Right ventricle myocardium superior (tissue), 1 donor: ENCODE data around the gene GNPDA1. TPM values are rescaled to one million over a fixed set of nuclear protein-coding genes. Genes with fewer than 3 reads are reported as not detected.
A peak's percentile ranks its signal among the peaks of the same experiment; 100 is the strongest.

Experiments
- ATAC-seq: fragments of 200-7000 bp; cut with Tn5 transposase; one replicate; pipeline ENCODE4 v1.9.1; 2020; ENCODE audit warnings: mild to moderate bottlenecking; ENCODE audit not compliant: poor library complexity
- DNase-seq: peaks from one replicate; pipeline ENCODE4 v3.0.0-alpha.2; 2020
- intact Hi-C: fragments of 100-400 bp; cut with DNase I; formaldehyde crosslinking; loops from one replicate; pipeline ENCODE4 v1.11.2; 2022
- total RNA-seq: library from RNA; stranded (reverse); fragmentation: NEBNext Ultra II Directional; extraction: Animal tissue kit (Norgen Biotek cat#: 25700); gene quantifications from one replicate; pipeline ENCODE4 v1.2.1, GENCODE V29; 2021
- donor health status: DM: no; HTN: yes; CAD: no; lungs with severe emphysema.

The GNPDA1 gene
- total RNA-seq, 1 donor from 2014 or later: 22.7 TPM

- intact Hi-C loops: loop anchor here (10.0 kb wide), 1 partner anchor 558 kb away; no protein-coding TSS in a partner anchor
- no peak for DNase-seq
- no peak for ATAC-seq
Measured at GRCh38 chr5:142006363-142007236, 6.2 kb downstream of the GNPDA1 start.

GRCh38 chr5:142003266-142003800 lies 9.5 kb downstream of the GNPDA1 start:
- no peak for DNase-seq
- no peak for ATAC-seq
- intact Hi-C loops: loop anchor here (10.0 kb wide), 1 partner anchor 561 kb away; no protein-coding TSS in a partner anchor

- no peak for ATAC-seq
- DNase-seq: no peak
- intact Hi-C loops: loop anchor here (10.0 kb wide), 1 partner anchor 564 kb away; no protein-coding TSS in a partner anchor
Measured at GRCh38 chr5:142000704-142001484, 11.9 kb downstream of the GNPDA1 start.

DNA sequence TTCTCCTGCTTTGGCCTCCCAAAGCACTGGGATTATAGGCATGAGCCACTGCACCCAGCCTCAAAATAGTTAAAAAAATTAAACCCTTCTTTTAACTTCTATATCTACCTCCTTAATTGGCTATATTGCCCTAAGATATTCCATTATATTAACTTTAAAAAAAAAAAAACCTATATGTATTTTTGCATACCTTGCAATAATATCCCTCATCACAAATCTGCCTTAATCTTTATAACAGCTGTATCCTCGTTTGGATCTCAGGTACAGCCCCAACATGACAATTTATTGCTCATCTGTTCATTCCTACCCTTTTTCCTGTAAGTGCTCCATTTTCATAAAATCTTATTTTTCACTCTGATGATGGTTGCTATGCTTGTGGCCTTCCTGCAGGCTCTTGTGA lies 12.7 kb downstream of the GNPDA1 start:
- ATAC-seq: no peak
- intact Hi-C loops: loop anchor here (10.0 kb wide), 1 partner anchor 565 kb away; no protein-coding TSS in a partner anchor

GRCh38 chr5:141997358-141997960 lies 15.4 kb downstream of the GNPDA1 start:
- intact Hi-C loops: no loop called here
- no peak for DNase-seq

More for the DNA sequence above, 12.7 kb downstream of the GNPDA1 start:
- no peak for DNase-seq

GRCh38 chr5:141995656-141996055 lies 17.2 kb downstream of the GNPDA1 start:
- DNase-seq: no peak
- intact Hi-C loops: no loop called here
- ATAC-seq: no peak

More at GRCh38 chr5:141997358-141997960, 15.4 kb downstream of the GNPDA1 start:
- ATAC-seq: no peak

DNA sequence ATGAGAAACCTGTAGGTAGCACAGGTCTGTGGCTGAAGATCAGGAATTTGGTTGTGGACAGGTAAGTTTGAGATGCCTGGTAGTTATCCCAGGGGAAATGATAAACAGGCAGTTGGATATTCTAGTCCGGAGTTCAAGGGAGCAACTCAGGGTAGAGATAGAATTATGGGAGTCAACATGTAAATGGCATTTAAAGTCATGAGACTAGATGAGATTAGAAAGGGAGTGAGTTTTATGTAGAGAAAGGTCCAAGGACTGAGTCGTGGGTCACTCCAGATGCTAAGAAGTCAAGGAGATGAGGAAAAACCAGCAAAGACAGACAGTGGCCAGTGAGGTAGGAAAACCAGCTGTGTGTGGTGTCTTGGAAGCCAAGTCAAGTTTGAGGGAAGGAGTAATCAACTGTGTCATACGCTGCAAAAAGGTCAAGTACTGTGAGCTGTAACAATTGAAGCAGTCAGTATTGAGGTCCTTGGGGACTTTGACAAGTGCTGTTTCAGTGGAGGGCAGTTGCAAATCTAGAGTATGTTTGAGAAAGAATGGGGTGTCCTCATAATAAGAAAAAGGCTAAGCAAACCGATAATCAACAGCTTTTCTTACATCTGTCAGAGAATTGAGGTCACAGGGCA lies 18.2 kb downstream of the GNPDA1 start:
- DNase-seq (no peak), ATAC-seq (no peak)
- intact Hi-C loops: loop anchor here (5.0 kb wide), 1 partner anchor 148 kb away; no protein-coding TSS in a partner anchor

DNA sequence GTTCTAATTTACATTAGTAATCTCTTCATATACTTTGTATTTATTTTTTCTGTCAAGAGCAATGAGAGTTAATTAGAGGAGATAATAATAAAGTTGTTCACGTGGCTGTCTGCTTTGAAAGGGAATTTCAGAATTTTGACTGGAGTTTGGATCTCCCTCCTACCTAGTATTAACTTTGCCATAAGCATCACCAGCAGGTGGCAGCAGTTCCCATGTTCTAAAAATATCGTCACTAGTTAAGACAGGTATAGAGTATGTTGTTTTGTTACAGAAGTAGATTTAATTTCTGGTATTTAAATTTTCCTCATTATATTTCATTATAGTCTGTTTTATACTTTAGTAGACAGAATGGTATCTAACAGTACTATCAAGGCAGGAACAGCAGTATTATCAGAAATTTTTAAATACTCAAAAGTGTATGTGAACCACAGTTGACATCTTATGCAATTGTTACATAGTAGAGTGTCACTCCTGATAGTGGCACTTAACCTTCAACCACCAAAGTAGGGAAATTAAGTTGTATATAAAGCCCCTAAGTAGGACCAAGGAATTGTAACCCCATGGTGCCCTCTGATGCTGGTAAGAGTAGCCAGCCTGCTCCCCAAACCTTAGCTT lies 20.4 kb downstream of the GNPDA1 start:
- intact Hi-C loops: loop anchor here (5.0 kb wide), 1 partner anchor 150 kb away; no protein-coding TSS in a partner anchor
- DNase-seq (peak; percentile 69), ATAC-seq (peak; percentile 84)

GRCh38 chr5:141989720-141990119 lies 23.1 kb downstream of the GNPDA1 start:
- DNase-seq (no peak), ATAC-seq (no peak)
- intact Hi-C loops: loop anchor here (5.0 kb wide), 1 partner anchor 153 kb away; no protein-coding TSS in a partner anchor

DNA sequence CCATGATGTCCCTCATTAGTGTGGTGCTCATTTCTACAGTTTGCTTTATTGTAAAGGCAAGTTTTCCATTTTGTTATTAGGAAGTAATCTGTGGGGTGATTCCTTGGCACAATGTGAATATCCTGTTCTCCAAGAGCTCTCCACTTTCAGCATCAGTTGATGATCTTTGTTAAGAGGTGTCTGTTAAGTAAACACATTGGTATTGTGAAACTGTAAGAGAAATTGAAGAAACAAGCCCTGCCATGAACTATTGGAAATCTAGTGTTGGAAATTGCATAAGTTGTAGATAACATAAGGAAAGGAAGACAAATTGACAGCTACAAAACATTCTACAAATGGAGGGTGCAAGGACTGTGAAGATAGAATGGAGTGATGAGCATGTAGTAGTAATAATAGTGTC lies 26.8 kb downstream of the GNPDA1 start:
- DNase-seq: no peak
- no peak for ATAC-seq
- intact Hi-C loops: no loop called here

GRCh38 chr5:141982626-141983025 lies 30.2 kb downstream of the GNPDA1 start:
- intact Hi-C loops: no loop called here
- DNase-seq: no peak
- ATAC-seq: no peak

GRCh38 chr5:141978389-141978788 lies 34.4 kb downstream of the GNPDA1 start:
- DNase-seq (no peak), ATAC-seq (no peak)
- intact Hi-C loops: no loop called here

GRCh38 chr5:141976176-141976575 lies 36.7 kb downstream of the GNPDA1 start:
- no peak for DNase-seq
- ATAC-seq: no peak
- intact Hi-C loops: no loop called here

GRCh38 chr5:141973871-141974595 lies 38.8 kb downstream of the GNPDA1 start:
- intact Hi-C loops: no loop called here

DNA sequence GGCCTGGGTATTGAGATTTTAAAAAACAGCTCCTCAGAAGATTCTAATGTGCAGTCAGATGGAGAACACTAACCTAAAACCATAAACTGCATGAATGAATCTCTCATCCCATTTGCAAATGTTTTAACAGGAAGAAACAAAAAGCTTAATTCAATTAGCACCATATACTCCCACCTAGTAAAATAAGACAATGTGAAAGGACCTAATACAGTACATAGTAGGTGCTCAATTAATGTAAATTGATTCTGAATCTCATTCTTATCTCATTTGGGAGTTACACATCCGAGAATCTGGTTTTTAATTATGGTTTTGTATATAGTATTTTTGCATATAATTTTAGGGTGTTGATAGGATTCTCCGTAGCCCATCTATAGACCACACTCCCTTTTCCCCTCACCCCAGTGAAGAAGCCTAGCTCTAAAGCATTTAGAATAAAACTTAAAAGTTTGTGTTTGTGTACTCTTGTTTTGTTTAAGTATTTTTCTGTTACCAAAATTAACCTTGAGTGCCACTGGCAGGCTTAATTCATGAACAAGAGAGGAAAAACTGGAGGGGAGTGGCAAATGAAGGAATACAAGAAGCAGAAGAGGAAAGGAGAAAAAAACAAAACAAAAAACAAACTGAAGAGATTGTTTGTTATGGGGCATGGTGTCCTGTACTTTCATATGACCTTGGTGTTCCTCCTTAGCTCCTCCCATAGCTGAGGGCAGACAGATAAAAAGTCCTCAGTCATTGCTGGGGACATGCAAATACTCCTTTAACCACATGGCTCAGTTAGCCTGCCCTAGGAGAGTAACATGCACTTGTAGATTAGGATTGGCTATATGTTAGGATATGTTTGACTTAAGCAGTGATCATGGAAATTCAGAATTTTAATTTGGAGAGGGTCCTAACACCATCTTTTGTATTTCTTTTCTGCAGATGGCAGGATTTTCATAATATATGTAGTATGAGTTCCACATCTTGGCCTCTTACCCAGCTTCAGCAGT lies 42.8 kb downstream of the GNPDA1 start:
- no peak for DNase-seq
- peak; percentile 20 for ATAC-seq
- intact Hi-C loops: loop anchor here (10.0 kb wide), 1 partner anchor 85 kb away; no protein-coding TSS in a partner anchor

More at GRCh38 chr5:141973871-141974595, 38.8 kb downstream of the GNPDA1 start:
- ATAC-seq (no peak), DNase-seq (no peak)
